UCSD-AML1 (cell line): ENCODE results near the gene GRIP1.
A peak's percentile ranks its signal among the peaks of the same experiment; 100 is the strongest.

Experiments used
- DNase-seq: peaks from one replicate; lab custom pipeline; 2025; ENCODE audit not compliant: unreplicated experiment; lab: John Stamatoyannopoulos, UW

Gene GRIP1

GRCh38 chr12:66692986-66693385 is 14.1 kb upstream of the GRIP1 start:
- DNase-seq, result no peak

DNA sequence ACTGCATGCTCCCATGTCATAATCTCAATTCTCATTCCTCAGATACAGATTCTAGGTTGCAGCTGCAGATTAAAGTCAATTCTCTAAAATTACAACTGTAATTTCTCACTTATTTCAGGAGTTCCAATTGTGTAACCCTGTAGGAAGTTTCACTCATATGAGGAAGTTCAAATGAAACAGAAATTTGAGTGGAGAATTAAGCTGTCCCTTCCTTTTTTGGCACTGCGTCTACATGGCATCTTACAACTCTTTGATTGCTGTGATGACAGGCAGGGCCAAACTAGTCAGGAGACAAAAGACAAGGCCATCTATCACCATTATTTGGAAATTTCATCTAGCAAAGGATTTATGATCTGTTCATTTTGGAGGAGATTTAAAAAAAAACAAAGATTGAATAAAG is 13.3 kb upstream of the GRIP1 start:
- no peak for DNase-seq

DNA sequence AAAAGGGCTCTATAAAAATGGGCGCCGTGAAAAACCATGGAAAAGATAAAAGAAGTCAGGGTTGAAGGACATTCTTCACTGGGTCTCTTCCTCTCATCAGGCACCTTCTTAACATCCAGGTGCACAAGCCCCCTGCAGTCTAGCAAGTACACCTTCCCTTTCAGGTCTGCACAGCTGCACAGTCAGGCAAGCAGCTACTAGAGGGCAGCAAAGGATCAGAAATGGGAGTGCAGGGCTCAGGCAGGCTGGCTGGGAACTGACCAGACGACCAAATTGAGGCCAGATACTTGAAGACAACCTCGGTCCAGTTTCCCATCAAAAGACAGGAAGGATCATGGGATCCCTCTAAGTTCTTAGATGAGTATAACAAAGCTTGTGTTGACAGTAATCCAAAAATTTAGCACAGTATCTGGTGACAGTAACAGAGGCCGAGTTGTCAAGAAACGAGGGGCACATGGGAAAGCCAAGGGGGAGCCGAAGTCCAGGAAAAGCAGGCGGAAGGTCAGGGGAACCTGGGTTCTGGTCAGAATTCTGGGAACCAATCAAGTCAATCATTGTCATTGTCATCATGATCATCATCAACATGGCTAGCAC is 10.1 kb upstream of the GRIP1 start:
- peak; percentile 26 for DNase-seq

- no peak for DNase-seq
Observed at GRCh38 chr12:66684222-66684621, 5.3 kb upstream of the GRIP1 start.

GRCh38 chr12:66683822-66684221 is 4.9 kb upstream of the GRIP1 start:
- DNase-seq, result no peak

DNA sequence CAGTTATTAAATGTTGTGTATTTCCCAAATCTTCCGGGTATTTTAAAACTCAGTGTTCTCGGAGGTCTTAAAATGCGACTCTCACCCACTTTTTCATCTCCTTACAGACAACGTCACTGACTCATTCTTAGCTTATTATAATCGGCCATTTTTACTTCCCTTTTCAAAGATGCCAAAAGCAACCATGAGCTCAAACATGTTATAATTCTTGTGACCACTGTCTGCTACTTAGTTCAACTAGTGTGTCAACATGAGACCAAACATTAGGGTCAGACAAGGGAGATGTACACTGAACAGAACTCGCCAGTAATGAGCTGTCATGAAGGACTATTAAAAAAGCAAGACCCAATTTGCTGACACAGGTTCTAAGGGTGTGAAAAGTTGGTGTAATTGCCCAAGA is 4.2 kb upstream of the GRIP1 start:
- no peak for DNase-seq

- DNase-seq, result no peak
Observed at GRCh38 chr12:66679461-66680084, 697 bp upstream of the GRIP1 start.

GRCh38 chr12:66676241-66676640 is 2.6 kb downstream of the GRIP1 start:
- no peak for DNase-seq

GRCh38 chr12:66674495-66675122 is 4.3 kb downstream of the GRIP1 start:
- DNase-seq, result no peak

GRCh38 chr12:66669541-66669940 is 9.3 kb downstream of the GRIP1 start:
- no peak for DNase-seq

- DNase-seq, result no peak
Observed at GRCh38 chr12:66668311-66668710, 10.6 kb downstream of the GRIP1 start.

DNA sequence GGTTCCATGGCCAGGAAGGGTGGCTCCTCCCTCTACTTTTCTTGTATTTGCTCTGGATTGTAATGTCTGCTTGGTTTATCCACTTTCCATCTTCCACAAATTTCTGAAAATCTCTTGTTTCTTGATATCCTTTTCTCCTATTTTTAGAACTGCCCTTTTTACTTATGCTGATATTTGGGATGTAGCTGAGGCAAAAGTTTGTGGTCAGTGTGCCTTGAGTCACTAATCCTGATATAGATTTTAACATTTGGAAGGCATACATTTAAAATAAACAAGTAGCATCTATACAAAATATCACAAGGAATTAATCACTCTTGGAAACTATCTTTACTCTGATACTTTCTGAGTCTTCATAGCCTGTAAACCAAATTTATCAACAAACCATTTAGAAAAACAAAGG is 11.0 kb downstream of the GRIP1 start:
- no peak for DNase-seq

- DNase-seq, result no peak
Observed at GRCh38 chr12:66666481-66666880, 12.4 kb downstream of the GRIP1 start.

DNA sequence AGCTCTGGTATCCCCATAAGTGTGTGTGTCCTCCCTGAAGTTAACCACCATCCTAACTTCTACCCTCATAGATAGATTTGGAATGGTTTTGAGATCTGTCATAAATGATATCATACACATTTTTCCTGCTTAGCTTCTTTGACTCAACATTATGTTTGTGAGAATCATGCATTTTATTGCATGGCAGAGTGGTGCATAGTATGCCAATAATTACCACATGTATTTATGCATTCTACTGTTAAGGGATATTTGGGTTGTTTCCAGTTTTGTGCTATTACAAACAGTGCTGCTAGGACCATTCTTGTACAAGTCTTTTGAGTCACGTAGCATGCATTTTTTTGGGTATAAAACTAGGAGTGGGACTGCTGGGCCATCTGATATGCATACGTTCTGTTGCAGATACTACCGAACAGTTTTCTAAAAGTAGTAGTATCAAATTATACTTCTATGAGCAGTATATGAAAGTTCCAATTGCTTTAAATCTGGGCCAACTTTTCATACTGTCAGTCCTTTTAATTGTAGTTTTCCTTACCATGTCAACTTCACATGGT is 13.4 kb downstream of the GRIP1 start:
- DNase-seq, result no peak

GRCh38 chr12:66664076-66664475 is 14.8 kb downstream of the GRIP1 start:
- DNase-seq, result no peak

DNA sequence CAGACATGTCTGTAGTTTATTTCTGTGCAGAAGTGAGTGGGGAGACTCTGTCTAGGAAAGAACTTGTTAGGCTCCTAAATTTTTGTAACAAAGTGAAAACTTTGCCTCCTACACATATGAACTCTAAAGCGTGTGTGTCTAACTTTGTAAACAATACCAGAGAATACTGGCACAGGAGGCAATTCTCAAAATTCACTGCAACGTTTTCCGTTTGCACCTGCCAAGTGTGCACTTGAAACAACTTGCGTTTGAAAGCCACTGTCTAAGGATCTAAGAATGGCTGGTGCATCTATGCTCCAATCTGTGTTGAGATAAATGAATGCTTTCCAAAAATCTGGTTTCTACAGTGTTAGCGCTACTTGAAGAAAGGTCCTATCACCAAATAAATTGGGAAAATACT is 15.3 kb downstream of the GRIP1 start:
- DNase-seq, result no peak

- DNase-seq, result no peak
Observed at GRCh38 chr12:66662729-66663128, 16.1 kb downstream of the GRIP1 start.

- DNase-seq, result no peak
Observed at GRCh38 chr12:66662179-66662578, 16.7 kb downstream of the GRIP1 start.

- no peak for DNase-seq
Observed at GRCh38 chr12:66661357-66661756, 17.5 kb downstream of the GRIP1 start.

DNA sequence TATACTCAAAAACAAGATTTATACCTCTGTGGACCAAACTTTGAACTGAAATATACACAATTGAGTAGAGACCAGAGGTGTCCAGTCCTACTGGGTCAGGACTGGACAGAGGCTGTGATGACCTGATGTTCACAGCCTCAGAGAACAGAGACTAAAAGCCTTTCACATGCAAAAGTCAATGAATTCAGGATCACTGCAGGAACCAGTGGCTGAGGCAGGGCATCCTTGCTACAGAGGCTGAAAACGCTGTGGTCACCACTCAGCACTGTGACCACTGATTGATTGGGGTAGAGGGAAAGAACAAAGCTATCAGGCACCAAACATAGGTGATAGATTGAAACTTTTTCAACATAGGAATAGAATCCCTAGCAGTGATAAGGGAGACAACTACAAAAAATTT is 25.1 kb downstream of the GRIP1 start:
- no peak for DNase-seq

DNA sequence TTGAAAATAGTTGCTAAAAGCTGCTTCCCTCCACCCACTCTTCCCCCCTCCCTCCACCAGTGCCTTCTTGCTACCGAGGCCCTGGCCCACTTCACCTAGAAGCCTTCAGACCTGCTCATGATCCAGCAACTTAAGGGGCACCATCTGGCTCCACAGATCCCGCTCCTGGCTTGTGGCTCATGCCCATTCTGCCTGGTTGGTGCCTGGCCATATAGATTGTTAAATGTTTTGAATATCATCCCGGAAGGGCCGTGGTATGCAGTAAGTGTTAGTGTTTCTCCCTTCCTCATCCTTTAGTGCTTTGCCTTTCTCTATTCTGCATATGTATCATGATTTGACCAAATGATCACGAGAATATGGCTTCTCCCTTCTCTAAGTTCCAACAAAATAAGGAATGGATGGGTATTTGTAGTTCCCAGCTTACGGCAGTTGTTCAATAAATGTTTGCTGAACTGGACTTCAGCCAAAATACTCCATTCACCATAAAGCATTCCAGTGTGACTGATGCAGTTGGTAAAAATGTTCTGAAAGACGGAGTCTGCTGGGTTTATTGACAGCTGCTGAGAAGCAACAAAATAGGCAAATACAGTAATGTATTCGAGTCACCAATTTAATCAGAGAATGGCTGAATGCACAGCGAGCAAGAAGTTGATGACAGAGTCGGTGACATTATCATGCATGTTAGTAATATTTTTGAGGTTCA is 30.7 kb downstream of the GRIP1 start:
- no peak for DNase-seq
